Measurements from ENCODE around the gene LAD1.

The LAD1 gene

GRCh38 chr1:201389051-201389450, 10.1 kb downstream of the LAD1 start:
- DNase-seq: no peak

GRCh38 chr1:201386208-201386607, 12.9 kb downstream of the LAD1 start:
- no peak for DNase-seq

GRCh38 chr1:201385299-201385891, 13.7 kb downstream of the LAD1 start:
- no peak for DNase-seq

- no peak for DNase-seq
Measured at GRCh38 chr1:201384406-201384782, 14.7 kb downstream of the LAD1 start.

GRCh38 chr1:201383647-201384405, 15.3 kb downstream of the LAD1 start:
- no peak for DNase-seq

- no peak for DNase-seq
Measured at GRCh38 chr1:201381130-201381529, 18.0 kb downstream of the LAD1 start.

GRCh38 chr1:201379733-201380242, 19.3 kb downstream of the LAD1 start:
- no peak for DNase-seq

- DNase-seq: no peak
Measured at GRCh38 chr1:201378804-201379203, 20.3 kb downstream of the LAD1 start.

GRCh38 chr1:201377611-201378092, 21.5 kb downstream of the LAD1 start, which contains the start of gene TNNT2:
TNNT2 (minus strand) TSS chr1:201377680; CDS start chr1:201373254, 4,426 bp downstream.
- DNase-seq: no peak

- no peak for DNase-seq
Measured at GRCh38 chr1:201376464-201377374, 22.4 kb downstream of the LAD1 start.

- no peak for DNase-seq
Measured at GRCh38 chr1:201376107-201376463, 23.0 kb downstream of the LAD1 start.

- no peak for DNase-seq
Measured at GRCh38 chr1:201375169-201375568, 24.0 kb downstream of the LAD1 start.

- no peak for DNase-seq
Measured at GRCh38 chr1:201374364-201374763, 24.8 kb downstream of the LAD1 start.

- DNase-seq: no peak
Measured at GRCh38 chr1:201371792-201372191, 27.3 kb downstream of the LAD1 start.

GRCh38 chr1:201371276-201371675, 27.8 kb downstream of the LAD1 start:
- DNase-seq: no peak

- DNase-seq: no peak
Measured at GRCh38 chr1:201370500-201370899, 28.6 kb downstream of the LAD1 start.

GRCh38 chr1:201369209-201369608, 29.9 kb downstream of the LAD1 start:
- no peak for DNase-seq

- DNase-seq: no peak
Measured at GRCh38 chr1:201366696-201367095, 32.4 kb downstream of the LAD1 start.

- DNase-seq: no peak
Measured at GRCh38 chr1:201365251-201365650, 33.9 kb downstream of the LAD1 start.

GRCh38 chr1:201364808-201365105, 34.4 kb downstream of the LAD1 start:
- no peak for DNase-seq

GRCh38 chr1:201363467-201363866, 35.7 kb downstream of the LAD1 start:
- no peak for DNase-seq

- no peak for DNase-seq
Measured at GRCh38 chr1:201362906-201363305, 36.2 kb downstream of the LAD1 start.
